BLaER1 (cell line): ENCODE measurements around the gene ITGA3.

Experiments used
- H3K27ac ChIP-seq: shearing (Covaris generic); formaldehyde crosslinking; 2 replicates; pipeline ENCODE4 v1.8.1; 2022
- H3K27me3 ChIP-seq: shearing (Covaris generic); formaldehyde crosslinking; 2 replicates; pipeline ENCODE4 v1.8.1; 2022
- H3K36me3 ChIP-seq: shearing (Covaris generic); formaldehyde crosslinking; 2 replicates; pipeline ENCODE4 v1.8.1; 2022
- H3K4me1 ChIP-seq: shearing (Covaris generic); formaldehyde crosslinking; 2 replicates; pipeline ENCODE4 v1.8.1; 2022
- H3K4me2 ChIP-seq: shearing (Covaris generic); formaldehyde crosslinking; 2 replicates; pipeline ENCODE4 v1.8.1; 2022
- H3K4me3 ChIP-seq: shearing (Covaris generic); formaldehyde crosslinking; 2 replicates; pipeline ENCODE4 v1.8.1; 2022
- H3K9ac ChIP-seq: shearing (Covaris generic); formaldehyde crosslinking; 2 replicates; pipeline ENCODE4 v1.8.1; 2022
- H3K9me3 ChIP-seq: shearing (Covaris generic); formaldehyde crosslinking; 2 replicates; pipeline ENCODE4 v1.8.1; 2022
- H4K20me1 ChIP-seq: shearing (Covaris generic); formaldehyde crosslinking; 2 replicates; pipeline ENCODE4 v1.8.1; 2022
- Cebpa-rat ChIP-seq: shearing (Covaris generic); IDR thresholded peaks from 2 replicates; pipeline ENCODE4 v1.8.1; 2022

Gene ITGA3

GRCh38 chr17:50132104-50132794 is 76.3 kb downstream of the ITGA3 start:
- H3K27me3 ChIP-seq, result peaks cover 54% of the 10 kb centered on the region
- peaks cover 20% of the 10 kb centered on the region for H3K4me1 ChIP-seq
- TF ChIP-seq Cebpa-rat, result no peak
- H3K4me3 ChIP-seq, result no peak overlapping the region
- no peak overlapping the region for H3K27ac ChIP-seq
- no peak overlapping the region for H3K9ac ChIP-seq
- peaks cover 47% of the 10 kb centered on the region for H3K36me3 ChIP-seq
- H3K4me2 ChIP-seq, result no peak overlapping the region
- peaks cover 4% of the 10 kb centered on the region; the same call in 1 of the 2 replicates for H3K9me3 ChIP-seq
- H4K20me1 ChIP-seq, result peaks cover 65% of the 10 kb centered on the region

GRCh38 chr17:50133028-50133768 is 77.3 kb downstream of the ITGA3 start:
- TF ChIP-seq Cebpa-rat, result no peak
- peaks cover 11% of the 10 kb centered on the region for H3K4me1 ChIP-seq
- peaks cover 4% of the 10 kb centered on the region; the same call in 1 of the 2 replicates for H3K9me3 ChIP-seq
- no peak overlapping the region for H3K4me2 ChIP-seq
- no peak overlapping the region for H3K9ac ChIP-seq
- H3K36me3 ChIP-seq, result peaks cover 56% of the 10 kb centered on the region
- H3K27me3 ChIP-seq, result peaks cover 44% of the 10 kb centered on the region
- no peak overlapping the region for H3K27ac ChIP-seq
- peaks cover 75% of the 10 kb centered on the region for H4K20me1 ChIP-seq
- H3K4me3 ChIP-seq, result no peak overlapping the region

- Histone ChIP-seq H3K4me3 (no peak overlapping the region), H3K36me3 (peaks cover 61% of the 10 kb centered on the region), H3K9ac (no peak overlapping the region), H3K27ac (no peak overlapping the region), H3K4me2 (no peak overlapping the region), H4K20me1 (peaks cover 80% of the 10 kb centered on the region), H3K4me1 (peaks cover 7% of the 10 kb centered on the region), H3K27me3 (peaks cover 39% of the 10 kb centered on the region), H3K9me3 (no peaks in the 10 kb centered on the region; the same call in 1 of the 2 replicates)
- TF ChIP-seq Cebpa-rat, result no peak
These were observed 77.8 kb downstream of the ITGA3 start for GRCh38 chr17:50133769-50134099.

GRCh38 chr17:50134206-50135110 is 78.5 kb downstream of the ITGA3 start:
- Histone ChIP-seq H3K4me1 (peaks cover 4% of the 10 kb centered on the region; the same call in 1 of the 2 replicates), H3K4me2 (no peak overlapping the region), H4K20me1 (peaks cover 87% of the 10 kb centered on the region), H3K27me3 (peaks cover 32% of the 10 kb centered on the region), H3K27ac (no peak overlapping the region), H3K9me3 (no peaks in the 10 kb centered on the region), H3K36me3 (peaks cover 69% of the 10 kb centered on the region), H3K9ac (no peak overlapping the region), H3K4me3 (no peak overlapping the region)
- no peak for TF ChIP-seq Cebpa-rat

GRCh38 chr17:50135316-50136095 is 79.6 kb downstream of the ITGA3 start:
- Histone ChIP-seq H3K9ac (no peak overlapping the region), H4K20me1 (peaks cover 98% of the 10 kb centered on the region), H3K9me3 (no peaks in the 10 kb centered on the region), H3K4me2 (no peak overlapping the region), H3K36me3 (peaks cover 79% of the 10 kb centered on the region), H3K4me3 (no peak overlapping the region), H3K27ac (no peak overlapping the region), H3K27me3 (peaks cover 21% of the 10 kb centered on the region), H3K4me1 (peaks cover 7% of the 10 kb centered on the region)
- TF ChIP-seq Cebpa-rat, result no peak

GRCh38 chr17:50136096-50136687 is 80.3 kb downstream of the ITGA3 start:
- Histone ChIP-seq H4K20me1 (peaks cover 98% of the 10 kb centered on the region), H3K4me2 (no peak overlapping the region)

GRCh38 chr17:50137042-50137441 is 81.1 kb downstream of the ITGA3 start:
- Histone ChIP-seq H3K4me3 (no peak overlapping the region), H3K27me3 (peaks cover 6% of the 10 kb centered on the region), H3K9ac (no peak overlapping the region), H3K4me2 (no peak overlapping the region), H3K36me3 (peaks cover 95% of the 10 kb centered on the region), H3K27ac (no peak overlapping the region), H3K4me1 (peaks cover 23% of the 10 kb centered on the region), H4K20me1 (peaks cover 98% of the 10 kb centered on the region), H3K9me3 (no peaks in the 10 kb centered on the region)
- TF ChIP-seq Cebpa-rat, result no peak

More at GRCh38 chr17:50136096-50136687, 80.3 kb downstream of the ITGA3 start:
- H3K9me3 ChIP-seq, result no peaks in the 10 kb centered on the region
- H3K27ac ChIP-seq, result no peak overlapping the region
- peaks cover 14% of the 10 kb centered on the region for H3K4me1 ChIP-seq
- peaks cover 86% of the 10 kb centered on the region for H3K36me3 ChIP-seq
- peaks cover 14% of the 10 kb centered on the region for H3K27me3 ChIP-seq
- TF ChIP-seq Cebpa-rat, result no peak
- no peak overlapping the region for H3K9ac ChIP-seq
- H3K4me3 ChIP-seq, result no peak overlapping the region

- Histone ChIP-seq H3K27me3 (no peaks in the 10 kb centered on the region), H3K36me3 (peaks cover 98% of the 10 kb centered on the region), H3K4me2 (no peak overlapping the region), H3K27ac (no peak overlapping the region), H3K4me3 (no peak overlapping the region), H3K9me3 (no peaks in the 10 kb centered on the region), H3K9ac (no peak overlapping the region), H3K4me1 (peaks cover 42% of the 10 kb centered on the region), H4K20me1 (peaks cover 98% of the 10 kb centered on the region)
- no peak for TF ChIP-seq Cebpa-rat
These were observed 83.4 kb downstream of the ITGA3 start for GRCh38 chr17:50139185-50139783.
